HG02588 (cell line): ENCODE measurements around the gene PTPRC.

Source experiments
- ATAC-seq: cut with Tn5 transposase; IDR thresholded peaks from one replicate; pipeline ENCODE4 v1.9.1; 2021; ENCODE audit warnings: mild to moderate bottlenecking, moderate library complexity; ENCODE audit not compliant: unreplicated experiment

The PTPRC gene

DNA sequence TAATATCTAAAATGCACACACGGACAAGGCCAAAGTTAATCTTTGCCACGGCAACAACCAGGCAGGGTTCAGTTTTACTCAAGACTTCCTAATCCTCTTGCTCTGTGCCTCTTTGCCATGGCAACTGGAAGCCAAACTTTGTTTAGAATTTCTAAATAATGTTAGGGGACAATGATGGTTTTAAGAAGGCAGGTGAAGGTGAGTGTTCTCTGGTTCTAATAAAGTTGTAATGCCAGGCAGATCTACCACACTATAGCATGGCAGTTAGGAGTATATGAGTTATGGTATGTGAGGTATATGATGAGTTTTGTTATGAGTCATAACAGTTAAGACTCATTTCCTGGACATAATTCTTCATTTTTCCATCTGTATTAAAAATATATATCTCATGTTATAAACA is 2.7 kb downstream of the PTPRC start:
- ATAC-seq: peak; percentile 46

DNA sequence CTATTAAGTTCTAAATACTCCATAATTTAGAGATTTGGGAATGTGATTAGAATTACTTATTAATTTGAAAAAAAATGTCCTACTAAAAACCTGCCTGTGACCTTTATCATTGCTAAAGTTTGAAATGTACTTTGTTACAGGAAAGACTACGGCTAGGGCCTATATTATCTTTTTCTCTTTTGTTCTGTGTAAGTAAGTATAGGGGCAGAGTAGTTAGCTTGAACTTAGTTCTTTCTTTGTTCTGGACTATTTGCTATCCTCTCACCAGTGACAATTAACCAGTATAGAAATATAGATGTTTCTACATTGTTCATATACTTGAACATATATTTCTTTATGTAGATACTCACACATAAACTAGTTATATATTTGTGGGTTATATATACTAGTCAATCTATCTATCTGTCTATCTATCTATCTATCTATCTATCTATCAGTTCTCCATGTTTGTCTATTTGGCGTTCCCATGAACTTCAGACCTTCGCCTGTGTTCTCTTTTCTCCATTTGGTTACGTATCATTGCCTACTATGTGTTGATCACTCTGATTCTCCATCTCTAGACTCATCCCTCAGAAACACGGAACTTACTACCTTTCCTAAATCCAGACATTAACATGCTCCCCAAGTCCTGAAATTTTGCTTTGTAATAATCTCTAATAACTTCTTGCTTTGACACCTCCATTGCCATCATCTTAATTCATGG is 3.3 kb downstream of the PTPRC start:
- ATAC-seq: no peak

- no peak for ATAC-seq
Observed at GRCh38 chr1:198642983-198643382, 4.1 kb downstream of the PTPRC start.

- ATAC-seq: no peak
Observed at GRCh38 chr1:198643808-198644207, 5.0 kb downstream of the PTPRC start.

DNA sequence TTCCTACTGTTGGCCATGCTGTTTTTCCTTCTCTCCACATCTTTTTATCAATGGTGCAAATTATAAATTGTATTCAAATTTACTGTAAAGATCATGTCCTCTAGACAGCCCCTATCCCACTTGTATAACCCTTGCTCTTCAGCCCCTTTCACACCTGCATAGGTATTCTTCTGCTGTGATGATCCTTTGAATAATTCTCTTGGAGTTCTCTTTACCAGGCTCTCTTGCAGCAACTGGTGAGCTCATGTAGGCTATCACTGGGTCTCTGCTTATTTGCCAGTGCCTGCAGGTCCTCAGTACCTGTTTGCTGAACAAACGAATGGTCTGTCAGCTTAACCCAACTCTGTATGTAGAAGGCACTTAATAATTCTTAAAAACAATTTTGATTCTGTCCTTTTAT is 8.2 kb downstream of the PTPRC start:
- ATAC-seq: no peak

GRCh38 chr1:198648592-198648991 is 9.8 kb downstream of the PTPRC start:
- no peak for ATAC-seq

GRCh38 chr1:198649232-198649967 is 10.6 kb downstream of the PTPRC start:
- ATAC-seq: no peak

DNA sequence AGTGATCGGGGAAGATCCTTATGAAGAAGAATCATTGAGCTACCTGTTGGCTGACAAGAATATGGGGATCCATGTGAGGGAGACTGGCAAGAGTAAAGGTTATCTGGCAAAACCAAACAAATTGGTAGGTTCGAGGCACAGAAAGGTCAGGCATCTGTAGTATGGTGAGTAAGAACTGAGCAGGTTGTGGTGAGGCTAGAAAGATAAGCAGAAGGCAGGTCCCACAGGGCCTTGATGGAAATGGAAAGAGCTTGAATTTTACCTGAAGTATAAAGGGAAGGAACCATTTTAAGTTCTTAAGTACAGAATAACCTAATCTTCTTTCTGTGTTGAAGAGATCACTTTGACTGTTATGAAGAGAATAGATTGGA is 11.1 kb downstream of the PTPRC start:
- no peak for ATAC-seq

GRCh38 chr1:198650506-198650905 is 11.7 kb downstream of the PTPRC start:
- no peak for ATAC-seq

- peak; percentile 39 for ATAC-seq
Observed at GRCh38 chr1:198651650-198652400, 13.0 kb downstream of the PTPRC start.

DNA sequence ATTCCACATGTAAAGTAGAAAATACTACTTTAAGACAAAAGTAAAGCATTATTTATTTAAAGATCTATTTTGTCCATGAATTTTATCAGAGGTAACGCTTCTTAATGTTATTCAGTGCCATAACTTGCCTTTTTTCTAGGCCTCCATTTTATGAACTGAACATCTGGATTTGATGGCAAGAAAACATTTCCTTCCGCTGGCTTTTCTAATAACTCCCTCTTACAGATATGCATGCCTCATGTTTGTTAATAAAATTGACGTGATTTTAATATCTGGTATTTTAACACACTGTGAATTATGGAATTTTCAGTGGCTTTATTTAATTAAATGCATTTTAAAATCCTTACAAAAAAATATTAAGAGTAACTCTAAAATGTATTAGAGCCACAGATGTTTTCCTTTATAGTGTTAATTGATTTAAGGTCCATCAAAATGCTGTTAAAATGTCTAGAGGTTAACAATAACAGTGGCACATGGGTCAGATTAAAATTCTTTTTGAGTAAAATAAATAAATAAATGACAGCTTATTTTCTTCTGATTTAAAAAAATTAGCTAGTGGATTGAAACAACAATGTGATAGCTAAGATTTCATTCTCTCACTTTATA is 15.1 kb downstream of the PTPRC start:
- no peak for ATAC-seq

- ATAC-seq: no peak
Observed at GRCh38 chr1:198655459-198656121, 16.8 kb downstream of the PTPRC start.

- ATAC-seq: no peak
Observed at GRCh38 chr1:198656500-198656932, 17.7 kb downstream of the PTPRC start.

- ATAC-seq: peak; percentile 51
Observed at GRCh38 chr1:198657550-198658064, 18.8 kb downstream of the PTPRC start.

- ATAC-seq: peak; percentile 38
Observed at GRCh38 chr1:198660341-198661261, 21.8 kb downstream of the PTPRC start.

DNA sequence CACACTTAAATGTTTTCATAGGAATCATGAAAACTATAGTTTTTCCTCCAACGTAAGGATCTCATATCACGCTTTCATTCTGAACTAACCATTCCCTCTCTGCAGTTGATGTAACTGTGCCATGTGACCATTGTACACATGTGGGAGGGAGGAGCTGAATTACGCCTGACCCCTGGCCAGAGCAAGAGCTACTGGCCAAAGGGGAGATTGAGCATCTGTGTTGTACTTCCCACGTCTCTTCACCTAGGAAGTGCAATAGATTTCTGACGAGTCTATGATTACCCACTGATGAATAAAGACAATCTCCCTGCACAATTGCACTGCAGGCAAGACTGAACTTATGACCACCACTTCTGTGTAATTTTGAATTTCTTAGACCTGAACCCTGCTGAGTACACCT is 24.0 kb downstream of the PTPRC start:
- no peak for ATAC-seq

DNA sequence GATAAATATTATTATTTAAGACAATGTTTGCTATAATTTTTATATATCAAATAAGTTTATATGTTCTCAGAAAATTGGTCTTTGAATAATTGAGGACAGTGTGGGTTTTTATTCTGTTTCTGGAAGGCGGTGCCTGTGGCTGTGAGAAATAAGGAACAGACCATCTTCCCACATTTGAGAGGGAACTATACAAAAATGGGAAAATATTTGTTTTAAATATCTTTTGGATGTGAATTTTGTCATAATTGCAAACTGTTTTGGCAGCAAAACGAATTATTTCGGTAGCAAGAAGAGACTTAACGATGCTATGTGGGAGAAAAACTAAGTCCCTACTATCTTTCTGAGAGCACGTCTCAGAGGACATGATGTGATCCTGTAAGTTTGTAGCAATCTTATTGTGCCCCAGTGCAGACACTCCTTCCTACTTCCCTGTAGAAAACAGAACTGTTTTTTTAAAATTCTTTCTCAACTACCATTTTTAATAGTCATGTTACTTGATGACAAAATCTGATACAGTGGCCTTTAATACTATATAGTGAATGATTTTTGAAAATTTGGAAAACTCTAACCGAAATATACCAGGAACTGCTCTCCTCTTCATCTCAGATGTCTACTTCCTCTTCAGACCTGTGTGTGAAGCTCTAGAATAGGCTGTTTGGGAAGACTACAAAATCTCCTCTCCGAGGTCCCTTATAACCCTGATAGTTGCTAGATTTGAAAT is 25.4 kb downstream of the PTPRC start:
- ATAC-seq: no peak

- ATAC-seq: no peak
Observed at GRCh38 chr1:198667186-198667585, 28.3 kb downstream of the PTPRC start.

GRCh38 chr1:198667807-198668206 is 29.0 kb downstream of the PTPRC start:
- ATAC-seq: no peak
